COLO668 (cell line): Measurements from ENCODE around the gene RALGAPA1.

ENCODE experiments used
- DNase-seq: peaks from one replicate; lab custom pipeline; 2025; ENCODE audit not compliant: unreplicated experiment; lab: John Stamatoyannopoulos, UW

The RALGAPA1 gene

GRCh38 chr14:35499180-35499579 is 309.9 kb downstream of the RALGAPA1 start:
- no peak for DNase-seq

GRCh38 chr14:35495278-35495677 is 313.8 kb downstream of the RALGAPA1 start:
- no peak for DNase-seq

DNA sequence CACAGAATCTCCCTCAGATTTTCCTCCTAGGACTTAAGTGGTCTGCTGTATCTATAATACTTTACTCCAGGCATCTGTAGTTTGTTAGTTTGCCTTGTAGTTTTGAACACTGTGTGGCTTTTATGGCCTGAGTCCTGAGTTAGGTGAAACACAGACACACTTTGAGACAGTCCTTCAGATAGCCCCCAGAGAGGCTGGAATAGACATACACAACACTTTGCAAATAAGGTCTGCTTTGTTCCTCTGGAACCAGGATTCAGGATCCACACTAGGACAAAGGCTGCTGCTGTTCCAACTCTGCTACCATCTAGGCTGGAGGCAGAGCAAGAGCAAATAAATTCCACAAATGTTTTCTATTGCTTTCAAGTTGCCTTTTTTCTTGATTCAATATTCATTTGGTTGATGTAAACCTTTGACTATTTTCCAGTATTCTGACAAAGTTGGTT is 316.5 kb downstream of the RALGAPA1 start:
- DNase-seq: no peak
